Ascending aorta (tissue), 2 donors: ENCODE results near the gene DTNA. TPM values are rescaled to one million over a fixed set of nuclear protein-coding genes. Genes with fewer than 3 reads are reported as not detected.
A peak's percentile ranks its signal among the peaks of the same experiment; 100 is the strongest.
"Not testable (repeated sequence)": the region's sequence is repeated elsewhere in the genome, so short reads cannot be mapped to it uniquely, and the experiment has no call there.

Experiments
- DNase-seq, 2 donors: peaks; one replicate each; pipeline ENCODE4 v3.0.0-alpha.2; 2019; ENCODE audit warnings: low spot score in 2 of 2
- H3K27ac ChIP-seq, 2 donors: fragments of 200-600 bp; sonication (generic); one replicate each; pipeline ENCODE4 v1.5.1; 2016 to 2017; ENCODE audit warnings: mild to moderate bottlenecking in 1 of 2
- H3K27me3 ChIP-seq: fragments of 200-600 bp; sonication (generic); one replicate; pipeline ENCODE4 v1.5.1; 2017
- H3K36me3 ChIP-seq, 2 donors: fragments of 200-600 bp; sonication (generic); one replicate each; pipeline ENCODE4 v1.5.1; 2016
- H3K4me1 ChIP-seq, 2 donors: fragments of 200-600 bp; sonication (generic); one replicate each; pipeline ENCODE4 v1.5.1; 2016 to 2017; ENCODE audit warnings: mild to moderate bottlenecking in 1 of 2
- H3K4me3 ChIP-seq, 2 donors: fragments of 200-600 bp; sonication (generic); one replicate each; pipeline ENCODE4 v1.5.1; 2016 to 2017; ENCODE audit warnings: mild to moderate bottlenecking in 1 of 2
- H3K9me3 ChIP-seq, 2 donors: fragments of 200-600 bp; sonication (generic); one replicate each; pipeline ENCODE4 v1.5.1; 2016
- intact Hi-C: fragments of 100-400 bp; cut with DNase I; formaldehyde crosslinking; loops from one replicate; pipeline ENCODE4 v1.15.1; 2023
- total RNA-seq: library from RNA; depleted of rRNA; stranded (reverse); fragments of >200 nt; gene quantifications from one replicate; pipeline ENCODE4 v1.1.0, GENCODE V29; 2016
- TF ChIP-seq, protein P1 (sequence below), 3 experiments: fragments of 200-600 bp in 2 of 3; fragments of 450-650 bp in 1 of 3; sonication (generic) in 2 of 3; IDR thresholded peaks; one replicate each; pipeline ENCODE4 v1.5.1; 2016 to 2019; ENCODE audit warnings: antibody characterized with exemption in 3 of 3, mild to moderate bottlenecking in 1 of 3, moderate library complexity in 1 of 3

DTNA gene
- total RNA-seq, 1 donor from 2014 or later = 7.3 TPM

DNA sequence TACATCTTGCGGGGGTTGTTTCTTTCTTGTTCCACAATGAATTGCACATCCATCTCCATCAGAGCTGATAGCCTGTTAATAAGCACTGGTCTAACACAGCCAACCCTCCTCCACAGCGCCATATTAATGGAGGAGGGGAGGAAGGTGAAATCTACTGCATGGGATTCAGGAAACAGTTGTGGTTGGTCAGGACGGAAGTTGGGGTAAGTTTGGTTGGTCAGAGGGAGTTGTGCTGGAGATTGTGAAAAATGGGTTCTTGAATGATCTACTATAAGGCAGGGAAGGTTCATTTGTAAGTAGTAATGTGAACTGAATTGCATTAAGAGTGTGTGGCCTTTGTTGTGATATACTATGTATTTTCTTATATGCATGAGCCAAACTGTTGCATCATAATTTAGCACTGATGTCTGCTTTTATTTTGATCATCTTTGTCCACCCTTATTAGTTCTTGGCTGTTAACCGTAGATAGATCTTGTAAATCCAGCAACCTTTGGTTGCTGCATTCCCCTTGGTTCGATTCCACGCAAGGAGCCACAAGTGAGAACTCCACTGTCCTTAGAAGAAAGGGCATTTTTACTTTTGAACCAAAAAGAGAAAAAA lies 180.5 kb downstream of the DTNA start:
- Histone ChIP-seq H3K9me3 (no peaks in the 10 kb centered on the region), H3K4me1 (peaks cover 1 to 9% of the 10 kb centered on the region in 2 donors), H3K4me3 (no peak overlapping the region), H3K36me3 (peaks cover 0 to 13% of the 10 kb centered on the region in 2 donors), H3K27ac (no peak overlapping the region), H3K27me3 (no peaks in the 10 kb centered on the region)
- TF ChIP-seq, protein P1, sequence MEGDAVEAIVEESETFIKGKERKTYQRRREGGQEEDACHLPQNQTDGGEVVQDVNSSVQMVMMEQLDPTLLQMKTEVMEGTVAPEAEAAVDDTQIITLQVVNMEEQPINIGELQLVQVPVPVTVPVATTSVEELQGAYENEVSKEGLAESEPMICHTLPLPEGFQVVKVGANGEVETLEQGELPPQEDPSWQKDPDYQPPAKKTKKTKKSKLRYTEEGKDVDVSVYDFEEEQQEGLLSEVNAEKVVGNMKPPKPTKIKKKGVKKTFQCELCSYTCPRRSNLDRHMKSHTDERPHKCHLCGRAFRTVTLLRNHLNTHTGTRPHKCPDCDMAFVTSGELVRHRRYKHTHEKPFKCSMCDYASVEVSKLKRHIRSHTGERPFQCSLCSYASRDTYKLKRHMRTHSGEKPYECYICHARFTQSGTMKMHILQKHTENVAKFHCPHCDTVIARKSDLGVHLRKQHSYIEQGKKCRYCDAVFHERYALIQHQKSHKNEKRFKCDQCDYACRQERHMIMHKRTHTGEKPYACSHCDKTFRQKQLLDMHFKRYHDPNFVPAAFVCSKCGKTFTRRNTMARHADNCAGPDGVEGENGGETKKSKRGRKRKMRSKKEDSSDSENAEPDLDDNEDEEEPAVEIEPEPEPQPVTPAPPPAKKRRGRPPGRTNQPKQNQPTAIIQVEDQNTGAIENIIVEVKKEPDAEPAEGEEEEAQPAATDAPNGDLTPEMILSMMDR (IDR thresholded peaks at IDR 0.05) = no peak
- intact Hi-C loops = no loop called here
- DNase-seq = no peak

- H3K36me3 ChIP-seq = peaks cover 0 to 13% of the 10 kb centered on the region in 2 donors
Observed at GRCh38 chr18:34892379-34892778, 182.3 kb downstream of the DTNA start.

DNA sequence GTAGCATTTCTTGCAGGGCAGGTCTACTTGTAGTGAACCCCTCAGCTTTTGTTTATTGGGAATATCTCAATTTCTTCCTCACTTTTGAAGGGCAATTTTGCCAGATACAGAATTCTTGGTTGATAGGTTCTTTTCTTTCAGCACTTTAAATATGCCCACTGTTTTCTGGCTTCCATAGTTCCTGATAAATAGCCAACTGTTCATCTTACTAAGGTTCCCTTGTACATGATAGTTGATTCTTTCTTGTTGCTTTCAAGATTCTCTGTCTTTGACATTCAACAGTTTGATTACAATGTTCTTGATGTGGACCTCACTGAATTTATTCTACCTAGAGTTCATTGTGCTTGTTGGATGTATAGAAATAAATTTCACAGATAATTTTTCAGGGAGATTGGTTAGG lies 183.1 kb downstream of the DTNA start:
- peaks cover 0 to 6% of the 10 kb centered on the region in 2 donors for H3K9me3 ChIP-seq
- intact Hi-C loops = no loop called here
- no peaks in the 10 kb centered on the region for H3K27me3 ChIP-seq
- DNase-seq = no peak
- H3K4me3 ChIP-seq = no peak overlapping the region
- no peaks in the 10 kb centered on the region for H3K4me1 ChIP-seq
- H3K27ac ChIP-seq = no peak overlapping the region
- TF ChIP-seq, protein P1 (IDR thresholded peaks at IDR 0.05) = no peak
- H3K36me3 ChIP-seq = peaks cover 0 to 13% of the 10 kb centered on the region in 2 donors

More at GRCh38 chr18:34892379-34892778, 182.3 kb downstream of the DTNA start:
- Histone ChIP-seq H3K4me3 (no peak overlapping the region), H3K9me3 (peaks cover 0 to 6% of the 10 kb centered on the region in 2 donors), H3K27ac (no peak overlapping the region), H3K4me1 (no peaks in the 10 kb centered on the region), H3K27me3 (no peaks in the 10 kb centered on the region)
- no peak for DNase-seq
- TF ChIP-seq, protein P1 (IDR thresholded peaks at IDR 0.05) = no peak
- intact Hi-C loops = no loop called here

GRCh38 chr18:34901299-34901698 lies 191.2 kb downstream of the DTNA start:
- TF ChIP-seq, protein P1 (IDR thresholded peaks at IDR 0.05) = peak; percentile 43 to 54 (median 53)
- Histone ChIP-seq H3K27ac (no peak overlapping the region), H3K4me3 (no peak overlapping the region), H3K27me3 (no peaks in the 10 kb centered on the region), H3K4me1 (no peaks in the 10 kb centered on the region), H3K9me3 (no peaks in the 10 kb centered on the region), H3K36me3 (no peaks in the 10 kb centered on the region)
- no peak for DNase-seq
- intact Hi-C loops = loop anchor here (1.0 to 10.0 kb wide), 2 partner anchors 34 to 196 kb away; no protein-coding TSS in a partner anchor

GRCh38 chr18:34904994-34905393 lies 194.9 kb downstream of the DTNA start:
- H3K4me1 ChIP-seq = peaks cover 0 to 5% of the 10 kb centered on the region in 2 donors
- H3K9me3 ChIP-seq = no peaks in the 10 kb centered on the region
- intact Hi-C loops = loop anchor here (10.0 kb wide), 1 partner anchor 200 kb away; no protein-coding TSS in a partner anchor
- H3K27ac ChIP-seq = no peak overlapping the region
- no peak overlapping the region for H3K4me3 ChIP-seq
- H3K36me3 ChIP-seq = no peaks in the 10 kb centered on the region
- TF ChIP-seq, protein P1 (IDR thresholded peaks at IDR 0.05) = no peak
- no peak for DNase-seq
- no peaks in the 10 kb centered on the region for H3K27me3 ChIP-seq

GRCh38 chr18:34906985-34907384 lies 196.9 kb downstream of the DTNA start:
- H3K4me1 ChIP-seq, H3K36me3 ChIP-seq, H3K9me3 ChIP-seq, H3K4me3 ChIP-seq, H3K27me3 ChIP-seq, DNase-seq, H3K27ac ChIP-seq: not testable (repeated sequence)
- intact Hi-C loops = loop anchor here (10.0 kb wide), 1 partner anchor 202 kb away; no protein-coding TSS in a partner anchor
